NCI-H510A (cell line): ENCODE results near the gene ADGRL3.
A peak's percentile ranks its signal among the peaks of the same experiment; 100 is the strongest.

Experiments
- DNase-seq: peaks from one replicate; lab custom pipeline; 2025; lab: John Stamatoyannopoulos, UW

Gene ADGRL3

DNA sequence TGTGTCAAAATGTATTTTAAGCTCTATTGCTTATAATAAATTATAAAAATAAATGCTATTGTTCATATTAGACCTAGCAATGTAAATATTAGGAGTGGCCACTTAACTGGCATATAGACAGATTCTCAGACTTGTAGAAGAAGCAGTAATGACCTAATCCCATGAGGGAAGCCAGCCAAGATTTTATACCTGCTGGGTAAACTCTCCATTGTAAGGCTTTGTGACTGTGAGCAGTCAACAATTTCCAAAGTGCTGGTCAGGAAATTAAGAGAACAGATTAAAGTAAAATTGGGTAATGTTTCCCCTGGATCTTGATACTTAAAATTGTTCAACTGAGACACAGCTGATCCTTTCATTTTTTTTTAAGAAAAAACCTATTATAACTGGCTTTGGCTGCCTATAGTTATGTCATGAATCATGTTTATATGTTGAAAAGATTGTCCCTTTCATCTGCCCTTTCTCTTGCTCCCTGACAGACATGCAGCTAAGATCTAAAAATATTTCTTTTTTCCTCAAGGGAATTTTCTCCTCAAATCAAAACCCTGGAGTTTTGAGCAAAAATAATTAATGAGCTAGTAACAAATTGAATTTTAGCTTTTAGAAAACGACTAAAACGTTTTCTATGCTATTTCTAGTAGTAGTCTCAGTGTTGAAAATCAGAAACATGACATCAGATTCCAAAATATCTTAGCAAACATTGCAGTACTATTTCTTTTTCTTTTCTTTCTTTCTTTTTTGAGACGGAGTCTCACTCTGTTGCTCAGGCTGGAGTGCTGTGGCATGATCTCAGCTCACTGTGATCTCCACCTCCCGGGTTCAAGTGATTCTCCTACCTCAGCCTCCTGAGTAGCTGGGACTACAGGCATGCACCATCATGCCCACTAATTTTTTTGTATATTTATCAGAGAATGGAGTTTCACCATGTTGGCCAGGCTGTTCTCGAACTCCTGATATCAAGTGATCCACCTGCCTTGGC is 77.9 kb downstream of the ADGRL3 start:
- no peak for DNase-seq

DNA sequence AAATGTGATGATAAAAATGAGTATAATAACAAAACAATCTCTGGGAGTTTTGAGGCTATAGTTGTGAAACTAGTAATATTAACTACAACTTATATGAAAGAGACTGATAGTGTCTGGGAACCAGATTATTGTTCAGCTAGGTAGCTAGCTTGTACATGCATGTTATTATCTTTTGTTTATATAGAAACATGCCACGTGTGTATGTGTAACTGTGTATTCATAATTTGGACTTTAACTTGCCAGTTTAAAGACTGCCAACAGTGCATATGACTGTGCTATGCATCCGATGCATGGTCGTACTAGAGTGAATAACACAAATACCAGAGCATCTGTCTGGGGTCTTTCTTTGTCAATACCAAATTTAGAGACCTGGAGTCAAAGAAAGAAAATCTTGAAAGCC is 92.2 kb downstream of the ADGRL3 start:
- DNase-seq: no peak

DNA sequence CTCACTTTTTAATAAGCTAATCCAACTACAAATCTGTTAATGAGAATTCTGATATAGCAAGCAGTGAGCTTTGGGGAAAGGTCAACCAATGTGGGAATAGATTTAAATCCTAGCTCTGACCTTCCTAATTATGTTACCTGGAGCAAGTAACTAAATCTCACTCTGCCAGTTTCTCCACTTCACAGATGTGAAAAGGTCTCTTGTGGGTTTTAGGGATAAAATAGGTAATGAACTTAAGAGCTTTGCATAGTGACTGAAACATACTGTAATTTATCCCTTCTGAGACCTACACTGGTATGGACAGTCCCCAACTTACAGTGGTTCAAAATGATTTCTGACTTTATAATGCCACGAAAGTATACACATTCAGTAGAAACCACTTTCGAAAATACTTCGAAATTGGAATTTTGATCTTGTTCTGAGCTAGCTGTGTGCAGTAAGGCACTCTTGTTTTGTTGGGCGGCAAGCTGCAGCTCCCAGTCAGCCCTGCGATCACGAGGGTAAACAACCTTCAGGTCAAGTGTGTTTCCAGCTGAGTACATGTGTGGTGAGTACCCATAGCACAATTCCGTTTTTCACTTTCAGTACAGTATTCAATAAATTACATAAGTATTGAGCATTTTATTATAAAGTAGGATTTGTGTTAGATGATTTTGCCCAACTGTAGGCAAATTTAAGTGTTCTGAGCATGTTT is 93.7 kb downstream of the ADGRL3 start:
- peak; percentile 33 for DNase-seq

DNA sequence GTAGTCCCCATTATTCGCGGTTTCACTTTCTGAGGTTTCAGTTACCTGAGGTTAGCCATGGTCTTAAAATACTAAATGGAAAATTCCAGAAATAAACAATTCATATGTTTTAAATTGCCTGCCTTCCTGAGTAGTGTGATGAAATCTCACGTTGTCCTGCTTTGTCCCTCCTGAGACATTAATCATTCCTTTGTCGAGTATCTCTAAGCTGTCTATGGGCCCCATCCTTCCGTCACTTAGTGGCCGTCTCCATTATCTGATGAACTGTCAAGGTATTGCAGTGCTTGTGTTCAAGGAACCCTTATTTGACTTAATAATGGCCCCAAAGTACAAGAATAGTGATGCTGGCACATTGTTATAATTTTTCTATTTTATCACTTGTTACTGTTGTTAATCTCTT is 94.8 kb downstream of the ADGRL3 start:
- DNase-seq: no peak

DNA sequence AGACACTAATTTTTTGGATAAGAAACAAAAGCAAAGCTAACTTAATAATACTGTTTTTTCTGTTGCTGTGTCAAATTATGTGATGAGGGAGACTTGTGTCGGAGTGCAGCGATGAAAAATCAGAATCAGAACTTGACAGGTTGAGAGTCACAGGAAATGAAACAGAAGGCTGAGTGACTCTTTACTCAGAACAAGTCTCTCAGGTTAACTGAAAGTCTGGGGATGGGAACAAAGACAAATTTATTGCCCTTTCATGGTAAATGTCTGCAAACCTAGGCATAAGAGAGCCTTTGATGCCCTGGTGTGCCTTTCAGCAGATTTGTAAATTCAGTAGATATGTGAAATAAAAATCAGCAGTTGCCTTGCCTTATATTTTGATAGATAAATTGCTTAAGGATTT is 96.0 kb downstream of the ADGRL3 start:
- no peak for DNase-seq

DNA sequence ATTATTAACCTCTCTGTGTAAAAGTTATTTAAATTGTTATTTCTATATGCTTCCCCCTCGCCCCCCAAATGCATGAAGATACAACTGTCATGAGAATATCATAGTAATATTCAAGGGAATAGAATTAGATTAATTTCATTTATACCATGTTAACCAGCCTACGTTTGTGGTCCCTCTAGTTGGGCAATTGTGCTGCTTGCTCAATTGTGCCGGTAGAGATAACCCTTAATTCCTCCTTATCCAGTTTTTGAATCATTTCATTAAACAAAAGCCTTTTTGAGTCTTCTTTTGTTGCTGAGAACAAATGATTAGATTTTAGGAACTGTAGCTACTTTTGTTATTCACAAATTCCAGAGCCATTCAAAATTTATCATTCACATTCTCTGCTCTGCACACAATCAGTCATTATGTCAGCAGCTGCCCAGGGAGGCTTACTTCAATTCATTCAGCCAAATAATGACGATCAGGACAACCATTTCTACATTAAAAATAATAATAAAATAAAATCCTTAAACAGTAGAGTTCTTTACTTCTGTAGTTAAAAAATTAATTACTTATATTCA is 98.1 kb downstream of the ADGRL3 start:
- no peak for DNase-seq

DNA sequence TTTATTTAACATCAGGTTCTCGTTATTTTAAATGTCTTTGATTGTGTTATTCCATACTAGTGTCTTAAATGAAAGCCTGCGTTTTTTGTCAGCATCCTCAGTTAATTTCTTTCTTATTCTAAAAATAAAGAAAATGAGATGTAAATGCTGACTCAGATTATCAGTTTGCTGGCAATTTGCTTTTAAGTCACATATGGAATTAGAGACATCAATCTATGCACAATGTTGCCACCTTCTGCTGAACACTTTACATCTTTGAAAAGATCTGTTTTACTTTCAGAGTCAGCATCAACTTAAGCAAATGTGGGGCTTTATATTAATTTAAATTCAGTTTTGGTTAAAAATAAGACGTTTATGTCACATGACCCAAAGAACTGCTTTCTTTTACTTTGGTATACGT is 99.2 kb downstream of the ADGRL3 start:
- no peak for DNase-seq

DNA sequence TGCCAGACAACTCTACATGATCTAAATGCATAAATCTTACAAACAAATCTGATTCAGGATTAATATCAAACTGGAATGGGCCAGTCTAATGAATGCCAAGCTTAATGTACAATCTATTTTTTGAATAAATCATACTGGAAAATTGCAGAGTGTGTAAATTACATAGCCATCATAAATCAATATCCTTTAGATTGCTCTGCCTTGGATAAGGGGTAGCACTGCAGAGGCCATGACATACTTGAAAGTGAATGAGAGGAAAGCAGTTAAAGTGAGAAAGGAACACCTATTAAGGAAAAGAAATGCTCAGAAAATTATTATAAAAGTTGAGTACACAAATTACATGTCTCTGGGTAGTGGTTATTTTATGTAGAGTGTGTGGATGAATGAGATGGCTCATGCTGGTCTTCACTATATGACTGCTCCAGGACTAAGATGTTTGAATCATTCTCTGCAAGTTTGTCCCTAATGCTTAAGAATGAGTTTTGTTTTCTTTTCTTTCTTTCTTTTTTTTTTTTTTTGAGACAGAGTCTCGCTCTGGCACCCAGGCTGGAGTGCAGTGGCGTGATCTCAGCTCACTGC is 100.2 kb downstream of the ADGRL3 start:
- DNase-seq: no peak

DNA sequence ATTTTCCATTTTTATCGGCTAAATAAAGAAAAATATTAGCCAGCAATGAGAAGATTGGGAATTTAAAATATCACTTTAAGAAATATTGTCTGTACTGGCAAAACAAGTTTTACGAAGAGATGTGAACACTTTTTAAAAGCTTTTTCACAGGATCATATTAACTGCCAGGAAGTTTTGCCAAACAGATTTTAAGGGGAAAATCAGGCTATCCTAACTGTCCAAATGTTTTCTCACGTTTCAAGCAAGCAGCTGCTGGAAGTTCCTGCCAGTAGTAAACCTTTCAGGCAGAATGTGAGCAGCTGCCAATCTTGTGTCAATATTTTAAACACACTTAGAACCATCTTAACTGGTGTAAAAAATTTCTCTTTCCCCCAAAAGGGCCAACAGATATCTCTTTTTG is 101.1 kb downstream of the ADGRL3 start:
- no peak for DNase-seq

DNA sequence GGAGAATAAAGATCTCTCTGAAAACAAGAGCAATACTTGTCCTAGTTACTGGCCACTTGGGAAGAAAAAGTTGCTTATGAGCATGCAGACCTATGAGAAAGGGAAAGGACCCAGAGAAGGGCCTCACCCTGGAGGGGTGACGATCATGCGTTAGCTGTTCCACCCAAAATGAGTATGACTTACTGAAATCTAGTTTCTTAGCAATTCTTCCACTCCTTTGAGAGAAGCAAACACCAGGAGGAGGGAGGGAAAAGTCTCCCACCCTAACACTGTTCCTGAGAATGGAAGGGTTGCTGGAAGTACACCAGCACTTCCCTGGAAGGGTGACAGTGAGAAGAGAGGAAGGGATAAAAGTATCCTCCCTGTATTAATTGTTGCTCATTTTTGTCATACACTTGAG is 107.9 kb downstream of the ADGRL3 start:
- no peak for DNase-seq

DNA sequence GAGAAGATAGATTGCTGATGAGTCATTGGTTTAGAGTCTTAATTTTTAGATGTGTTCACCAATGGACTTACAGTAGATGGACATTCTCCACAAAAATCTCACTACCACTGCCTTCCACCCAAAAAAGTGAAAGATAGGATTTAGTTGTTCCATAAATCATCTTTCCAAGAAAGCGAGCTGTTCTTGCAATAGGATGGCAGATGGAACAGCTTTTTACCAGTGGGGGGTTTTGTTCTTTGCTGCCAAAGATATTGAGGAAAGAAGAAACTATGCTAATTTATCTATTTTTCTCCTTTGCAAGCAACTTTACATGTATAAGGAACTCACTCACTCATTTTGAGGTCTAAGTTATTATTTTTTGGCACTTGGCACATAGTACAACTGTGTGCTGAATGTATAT is 109.5 kb downstream of the ADGRL3 start:
- no peak for DNase-seq

DNA sequence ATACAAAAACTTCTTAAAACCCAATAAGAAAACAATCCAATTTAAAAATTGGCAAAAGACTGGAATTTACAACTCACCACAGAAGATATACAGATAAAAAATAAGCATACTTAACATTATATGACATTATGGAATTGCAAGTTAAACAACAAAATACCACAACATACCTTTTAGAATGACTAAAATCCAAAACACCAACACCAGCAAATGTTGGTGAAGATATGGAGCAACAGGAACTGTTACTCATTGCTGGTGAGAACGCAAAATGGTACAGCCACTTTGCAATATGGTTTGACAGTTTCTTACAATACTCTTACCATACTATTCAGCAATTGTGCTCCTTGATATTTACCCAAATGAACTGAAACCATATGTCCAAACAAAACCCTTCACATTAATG is 112.4 kb downstream of the ADGRL3 start:
- DNase-seq: no peak

DNA sequence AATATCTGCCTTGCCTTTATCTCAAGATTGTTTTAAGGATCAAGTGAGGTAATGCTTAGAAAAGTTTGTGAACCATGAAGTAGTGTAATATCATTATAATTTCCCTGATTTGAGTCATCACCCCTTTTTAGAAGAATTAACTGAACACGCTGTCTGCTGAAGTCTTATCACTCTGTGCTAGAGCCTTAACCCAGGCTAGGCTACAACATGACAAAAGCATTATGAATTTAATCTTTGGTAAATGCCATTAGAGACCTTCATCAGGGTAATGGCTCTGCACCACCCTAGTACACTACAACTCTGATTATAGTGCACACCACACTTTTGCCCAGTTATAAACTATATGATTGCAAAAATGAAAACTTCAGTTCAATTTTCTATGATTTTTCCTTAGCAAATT is 118.3 kb downstream of the ADGRL3 start:
- no peak for DNase-seq

DNA sequence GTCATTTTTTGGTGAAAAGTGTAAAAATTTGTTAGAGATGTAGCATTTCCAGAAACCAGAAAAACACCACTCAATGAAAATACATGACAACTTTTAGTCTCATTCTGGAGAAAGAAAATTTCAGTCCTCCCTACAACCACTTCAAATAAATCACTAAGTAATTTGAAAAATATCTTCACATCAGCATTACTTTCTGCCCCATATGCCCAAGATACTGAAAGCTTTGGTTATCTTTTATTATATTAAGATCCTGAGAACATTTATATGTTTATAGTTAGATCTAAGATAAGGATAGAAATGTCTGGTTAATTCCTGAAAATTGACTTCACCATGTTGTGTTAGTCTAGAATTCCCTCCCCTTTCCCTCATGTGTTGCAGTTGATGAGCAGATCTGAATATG is 119.0 kb downstream of the ADGRL3 start:
- no peak for DNase-seq

DNA sequence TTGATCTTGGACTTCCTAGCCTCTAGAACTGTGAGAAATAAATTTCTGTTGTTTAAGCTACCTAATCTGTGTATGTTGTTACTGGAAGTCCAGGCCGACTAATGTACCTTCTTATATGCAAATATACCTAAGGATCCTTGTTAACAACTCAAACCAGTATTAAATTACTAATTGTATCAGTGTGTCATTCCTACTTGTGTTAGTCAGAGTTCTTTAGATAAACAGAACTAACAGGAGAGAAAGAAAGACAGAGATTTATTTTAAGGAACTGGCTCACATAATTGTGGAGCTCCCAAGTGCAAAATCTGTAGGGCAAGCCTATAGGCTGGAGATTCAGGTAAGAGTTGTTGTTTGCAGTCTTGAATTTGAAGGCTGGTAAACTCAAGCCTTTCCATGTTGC is 120.0 kb downstream of the ADGRL3 start:
- DNase-seq: no peak

DNA sequence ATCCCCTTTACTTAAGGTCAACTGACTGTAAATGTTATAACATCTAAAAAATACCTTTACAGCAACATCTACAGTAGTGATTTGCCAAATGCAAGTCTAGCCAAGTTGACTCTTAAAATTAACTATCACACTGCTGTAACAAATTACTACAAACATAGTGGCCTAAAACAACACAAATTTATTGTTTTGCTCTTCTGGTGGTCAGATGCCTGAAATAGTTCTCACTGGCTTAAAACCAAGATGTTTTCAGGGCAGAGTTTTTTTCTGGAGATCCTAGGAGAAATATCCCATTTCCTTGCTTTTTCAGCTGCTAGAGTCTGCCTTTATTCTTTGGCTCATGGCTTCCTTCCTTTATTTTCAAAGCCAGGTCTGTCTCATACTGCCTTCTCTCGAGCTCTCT is 120.5 kb downstream of the ADGRL3 start:
- DNase-seq: no peak

DNA sequence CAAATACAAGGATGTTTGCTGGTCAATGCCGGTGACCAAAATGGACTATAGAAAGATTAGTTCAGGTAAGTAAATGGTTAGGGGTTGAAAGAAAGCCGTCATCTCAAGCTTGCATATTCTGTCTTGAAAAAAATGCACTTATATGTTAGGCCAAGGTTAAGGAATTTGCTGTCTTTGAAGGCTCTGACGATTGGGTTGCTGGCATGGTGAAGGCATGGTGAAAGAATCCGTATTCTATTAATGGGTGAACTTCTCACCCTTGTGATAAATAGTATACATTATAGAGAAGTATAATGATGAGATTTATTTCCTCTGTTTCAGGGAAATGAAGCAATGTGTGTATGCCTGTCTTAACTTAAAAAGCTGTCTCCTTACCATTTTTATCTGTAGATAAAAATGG is 132.6 kb downstream of the ADGRL3 start:
- DNase-seq: no peak

DNA sequence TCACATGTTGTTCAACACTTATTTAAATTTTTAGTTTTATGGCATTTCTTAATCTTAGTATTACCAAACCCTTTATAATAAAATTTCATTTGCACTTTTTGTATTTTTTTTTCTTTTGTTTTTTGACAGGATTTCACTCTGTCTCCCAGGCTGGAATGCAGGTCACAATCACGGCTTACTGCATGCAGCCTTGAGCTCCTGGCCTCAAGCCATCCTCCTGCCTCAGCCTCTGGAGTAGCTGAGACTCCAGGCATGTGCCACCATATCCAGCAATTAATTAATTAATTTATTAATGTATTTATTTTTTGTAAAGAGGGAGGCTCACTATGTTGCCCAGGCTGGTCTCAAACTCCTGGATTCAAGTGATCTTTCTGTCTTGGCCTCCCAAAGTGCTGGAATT is 133.4 kb downstream of the ADGRL3 start:
- DNase-seq: no peak

DNA sequence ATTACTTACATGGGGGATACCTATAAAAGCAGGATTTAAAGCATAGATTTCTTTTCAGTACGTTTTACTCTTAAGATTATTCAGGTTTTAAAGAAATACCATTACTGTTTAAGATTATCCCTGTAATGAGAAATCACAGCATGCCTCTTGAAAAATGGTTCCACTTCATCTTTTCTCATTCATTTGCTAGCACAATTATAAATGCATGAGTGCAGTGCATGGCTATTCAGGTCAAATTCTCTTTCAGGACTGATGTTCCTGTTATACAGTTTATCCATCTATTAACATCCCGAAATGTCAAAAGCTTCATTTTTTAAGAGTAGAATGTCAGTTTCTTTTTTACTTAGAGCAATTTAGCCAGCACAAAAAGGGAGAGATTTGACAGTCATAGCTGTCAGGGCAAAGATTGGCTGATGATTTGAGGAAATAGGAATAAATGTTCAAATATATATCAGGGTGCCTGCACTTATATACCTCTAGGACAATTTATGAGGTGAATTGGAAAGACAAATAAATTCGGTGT is 135.2 kb downstream of the ADGRL3 start:
- DNase-seq: no peak

DNA sequence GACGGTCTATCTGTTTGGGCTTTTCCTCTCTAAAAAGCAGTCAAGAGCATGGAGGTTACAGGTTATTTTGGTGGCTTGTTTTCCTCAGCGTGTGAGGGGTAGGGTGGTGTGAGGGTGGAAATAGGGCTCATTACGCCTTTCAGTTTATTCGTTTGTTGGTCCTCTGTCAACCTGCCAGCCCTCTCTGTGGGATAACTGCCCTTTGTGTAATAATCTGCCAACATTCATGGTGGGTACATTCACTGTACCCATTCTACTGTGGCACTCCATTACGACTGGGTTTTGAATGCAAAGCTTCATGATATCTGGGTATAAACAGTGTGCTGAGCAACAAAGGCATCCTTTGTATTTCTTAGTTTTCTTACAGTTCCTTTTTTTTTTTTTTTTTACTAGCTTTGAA is 136.4 kb downstream of the ADGRL3 start:
- DNase-seq: no peak

DNA sequence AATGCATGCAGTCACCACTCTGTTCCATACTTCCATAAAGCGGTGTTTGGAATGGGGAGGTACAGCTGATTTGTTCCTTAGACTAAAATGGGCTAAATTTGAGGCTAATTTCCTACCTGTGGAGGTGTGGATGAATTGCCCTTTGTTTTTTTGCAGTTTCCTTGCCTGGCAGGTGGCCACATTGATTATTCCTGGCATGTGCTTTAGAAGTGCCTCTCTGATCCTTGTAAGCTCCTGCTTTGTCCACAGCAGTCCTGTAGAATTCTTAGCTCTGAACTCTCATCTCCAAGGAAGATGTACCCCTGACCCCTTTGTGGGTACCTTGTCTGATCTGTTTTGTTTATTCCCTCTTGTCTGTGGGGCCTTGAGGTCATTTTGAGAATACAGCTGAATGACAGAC is 136.8 kb downstream of the ADGRL3 start:
- no peak for DNase-seq

DNA sequence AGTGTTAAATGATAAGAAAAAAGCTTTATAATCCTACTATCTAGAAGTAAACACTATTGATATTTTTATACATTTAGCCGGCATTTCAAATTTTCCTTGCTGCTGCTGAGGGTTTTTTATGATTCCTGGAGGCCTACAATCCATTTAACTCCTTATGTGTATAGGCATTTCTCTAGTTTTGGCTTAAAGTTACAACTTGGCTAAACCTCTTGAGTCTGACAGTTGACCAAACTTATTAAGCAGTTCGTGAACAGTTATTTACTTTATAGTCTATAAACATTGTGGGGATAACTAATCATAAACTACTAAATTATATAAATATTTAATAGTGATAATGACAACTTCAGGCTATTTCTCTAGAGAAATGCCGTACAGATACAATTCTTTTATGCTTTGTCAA is 141.9 kb downstream of the ADGRL3 start:
- no peak for DNase-seq

DNA sequence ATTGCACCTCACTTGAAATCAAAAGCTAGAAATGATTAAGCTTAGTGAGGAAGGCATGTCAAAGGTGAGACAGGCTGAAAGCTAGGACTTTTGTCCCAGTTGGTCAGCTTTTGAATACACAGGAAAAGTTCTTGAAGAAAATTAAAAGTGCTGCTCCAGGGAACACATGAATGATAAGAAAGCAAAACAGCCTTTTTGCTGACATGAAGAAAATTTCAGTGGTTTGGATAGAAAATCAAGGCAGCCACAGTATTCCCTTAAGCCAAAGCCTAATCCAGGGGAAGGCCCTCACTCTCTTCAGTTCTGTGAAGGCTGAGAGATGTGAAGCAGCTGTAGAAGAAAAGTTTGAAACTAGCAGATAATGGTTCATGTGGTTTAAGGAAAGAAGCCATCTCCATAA is 150.8 kb downstream of the ADGRL3 start:
- no peak for DNase-seq
